Urothelium cell line (cell line): ENCODE measurements around the gene C10orf105.

Experiments
- DNase-seq: peaks from one replicate; pipeline ENCODE4 v3.0.0; 2011; ENCODE audit warnings: low spot score, mixed read lengths
- FAIRE-seq: peaks from 2 replicates; lab custom pipeline; 2011; peaks lifted over from hg19 to GRCh38; lab: Jason Lieb, UNC

Gene C10orf105, protein sequence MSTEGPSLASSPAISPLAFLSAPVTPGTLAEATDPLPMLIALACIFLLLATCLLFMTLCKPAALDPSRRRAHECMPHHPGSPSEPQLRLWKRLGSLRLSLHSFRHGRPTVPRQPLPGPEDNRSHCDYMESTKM

GRCh38 chr10:71719464-71720201 is at the start of gene C10orf105:
Gene C10orf105 (minus strand): TSS chr10:71719778. CDS start chr10:71716337, 3,441 bp downstream.
- FAIRE-seq (no peak), DNase-seq (no peak)

- peak; percentile 32 for DNase-seq
- no peak for FAIRE-seq
Observed at GRCh38 chr10:71767420-71768035, 48.0 kb upstream of the C10orf105 start.

GRCh38 chr10:71766717-71767419 is 47.3 kb upstream of the C10orf105 start:
- peak; percentile 96 for DNase-seq
- FAIRE-seq: peak; percentile 81

DNA sequence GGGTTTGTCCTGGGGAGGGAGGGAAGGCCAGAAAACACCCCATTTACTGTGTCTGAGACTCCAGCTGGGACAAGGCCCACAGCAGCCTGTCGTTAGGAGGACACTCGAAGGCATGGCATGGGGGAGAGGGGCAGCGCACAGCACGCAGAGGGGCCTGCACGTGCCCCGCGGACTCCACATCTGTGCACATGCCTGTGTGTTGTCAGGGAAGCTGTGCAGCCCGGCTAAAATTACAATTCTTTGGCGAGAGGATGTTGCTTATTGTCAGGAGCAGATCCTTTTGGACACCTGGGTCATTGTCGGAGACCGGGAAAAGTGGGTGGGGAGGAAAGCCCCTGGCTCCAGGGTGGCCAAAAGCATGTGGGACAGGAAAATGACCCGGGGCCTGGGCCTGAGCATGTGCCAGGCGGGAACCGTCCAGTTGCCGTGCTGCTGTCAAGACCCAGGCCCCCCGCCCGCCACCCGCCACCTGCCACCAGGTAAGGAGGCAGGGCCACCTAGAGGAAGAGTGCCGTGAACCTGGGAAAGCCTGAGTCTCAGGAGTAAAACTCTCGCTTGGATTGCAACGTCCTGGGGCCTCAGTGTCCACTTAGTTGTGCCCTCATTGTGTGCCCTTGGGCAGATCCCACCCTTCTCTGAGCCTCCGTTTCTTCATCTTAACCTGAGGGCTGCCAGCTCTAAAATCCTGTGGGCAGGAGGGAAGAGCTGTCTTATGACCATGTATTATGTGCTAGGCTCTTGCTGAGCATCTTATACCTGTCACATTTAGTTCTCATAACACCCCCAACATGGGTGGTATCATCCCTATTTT is 46.5 kb upstream of the C10orf105 start:
- no peak for DNase-seq
- no peak for FAIRE-seq

GRCh38 chr10:71765176-71765904 is 45.8 kb upstream of the C10orf105 start:
- FAIRE-seq: no peak
- peak; percentile 61 for DNase-seq

- no peak for DNase-seq
- no peak for FAIRE-seq
Observed at GRCh38 chr10:71763352-71764127, 44.0 kb upstream of the C10orf105 start.

- FAIRE-seq (no peak), DNase-seq (no peak)
Observed at GRCh38 chr10:71762324-71762723, 42.7 kb upstream of the C10orf105 start.

DNA sequence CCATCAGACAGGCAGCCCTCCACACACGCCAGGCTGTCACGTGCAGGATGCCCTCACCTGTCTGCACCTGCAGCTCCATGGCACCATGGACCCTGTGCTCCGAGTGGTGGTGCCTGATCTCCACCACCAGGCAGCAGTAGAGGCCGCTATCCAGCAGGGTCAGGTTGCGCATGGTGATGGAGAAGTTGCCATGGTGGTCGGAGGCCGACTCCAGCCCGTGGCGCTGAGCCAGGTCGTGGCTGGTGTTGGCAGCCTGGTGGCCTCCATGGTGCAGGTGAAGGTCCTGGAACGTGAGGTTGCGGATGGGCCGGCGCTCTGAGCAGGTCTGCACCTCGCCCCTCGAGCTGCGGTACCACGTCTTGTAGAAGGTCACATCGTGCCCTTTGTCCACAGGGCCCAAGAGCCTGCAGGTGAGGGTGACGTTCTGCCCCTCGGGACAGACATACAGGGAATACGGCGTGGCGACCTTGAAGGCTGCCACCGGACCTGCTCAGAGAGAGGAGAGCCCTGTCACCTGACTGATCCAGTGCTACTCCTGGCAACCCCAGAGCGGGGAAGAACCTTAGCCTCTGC is 42.0 kb upstream of the C10orf105 start:
- peak; percentile 95 for FAIRE-seq
- DNase-seq: no peak

- DNase-seq (peak; percentile 28), FAIRE-seq (peak; percentile 83)
Observed at GRCh38 chr10:71761105-71761511, 41.5 kb upstream of the C10orf105 start.

- DNase-seq (no peak), FAIRE-seq (no peak)
Observed at GRCh38 chr10:71757399-71757922, 37.9 kb upstream of the C10orf105 start.

DNA sequence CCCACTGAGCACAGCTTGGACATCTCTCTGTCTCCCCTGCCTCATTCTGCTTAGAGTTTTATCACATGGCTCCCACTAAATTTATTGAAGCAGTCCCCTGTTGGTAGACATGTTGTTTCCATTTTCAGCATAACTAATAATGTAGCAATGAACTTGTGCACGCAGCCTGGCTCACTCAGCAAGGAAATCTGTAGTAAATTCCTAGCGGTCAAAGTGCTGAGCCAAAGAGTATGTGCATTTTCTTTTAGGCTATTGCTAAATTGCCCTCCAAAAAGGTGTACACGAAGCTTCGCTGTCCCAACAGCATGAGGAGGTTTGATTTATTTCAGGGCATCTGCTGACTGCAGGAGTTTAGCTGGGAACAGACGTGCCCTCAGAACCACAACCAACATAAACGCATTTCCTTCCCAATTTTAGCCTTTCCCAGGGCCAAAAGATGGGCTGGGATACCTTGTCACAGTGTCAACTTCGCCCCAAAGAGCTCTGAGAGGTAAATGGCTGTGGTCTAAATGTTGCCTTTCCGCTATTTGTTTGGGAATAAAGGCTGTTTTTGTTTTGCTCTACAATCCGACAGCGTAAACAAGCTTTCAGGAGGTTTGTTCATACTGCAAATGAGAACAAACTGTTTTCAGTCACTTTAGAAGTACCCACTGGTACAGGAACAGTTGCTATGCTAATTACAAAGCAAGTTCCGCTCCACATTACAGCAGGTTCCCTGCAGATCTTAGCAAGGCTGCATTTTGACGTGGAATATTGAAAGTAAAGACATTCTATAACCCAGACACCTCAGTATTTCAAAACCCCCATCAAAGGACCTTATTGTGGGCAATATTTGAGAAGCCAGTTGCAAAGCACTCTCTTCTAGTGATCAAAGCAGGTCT is 37.0 kb upstream of the C10orf105 start:
- FAIRE-seq: peak; percentile 35
- no peak for DNase-seq

- no peak for DNase-seq
- peak; percentile 30 for FAIRE-seq
Observed at GRCh38 chr10:71755179-71755879, 35.8 kb upstream of the C10orf105 start.

DNA sequence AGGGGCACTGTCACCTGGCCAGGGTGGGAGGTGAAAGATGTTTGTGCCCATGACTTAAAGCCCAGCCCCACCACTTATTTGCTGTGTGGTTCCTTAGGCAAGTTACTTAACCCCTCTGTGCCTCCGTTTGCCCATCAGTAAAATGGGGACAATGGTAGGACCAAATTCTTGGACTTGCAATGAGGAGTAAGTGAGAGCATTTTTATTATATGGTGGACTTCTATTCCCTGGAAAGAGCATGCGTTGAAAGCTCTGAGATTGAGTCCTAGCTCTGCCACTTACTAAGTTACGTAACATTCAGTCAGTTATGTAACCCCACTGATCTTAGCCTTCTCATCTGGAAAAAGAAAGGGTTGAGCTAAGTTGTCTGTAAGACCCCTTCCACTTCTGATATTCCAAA is 35.0 kb upstream of the C10orf105 start:
- FAIRE-seq: no peak
- no peak for DNase-seq

- FAIRE-seq: no peak
- DNase-seq: no peak
Observed at GRCh38 chr10:71753960-71754505, 34.5 kb upstream of the C10orf105 start.

DNA sequence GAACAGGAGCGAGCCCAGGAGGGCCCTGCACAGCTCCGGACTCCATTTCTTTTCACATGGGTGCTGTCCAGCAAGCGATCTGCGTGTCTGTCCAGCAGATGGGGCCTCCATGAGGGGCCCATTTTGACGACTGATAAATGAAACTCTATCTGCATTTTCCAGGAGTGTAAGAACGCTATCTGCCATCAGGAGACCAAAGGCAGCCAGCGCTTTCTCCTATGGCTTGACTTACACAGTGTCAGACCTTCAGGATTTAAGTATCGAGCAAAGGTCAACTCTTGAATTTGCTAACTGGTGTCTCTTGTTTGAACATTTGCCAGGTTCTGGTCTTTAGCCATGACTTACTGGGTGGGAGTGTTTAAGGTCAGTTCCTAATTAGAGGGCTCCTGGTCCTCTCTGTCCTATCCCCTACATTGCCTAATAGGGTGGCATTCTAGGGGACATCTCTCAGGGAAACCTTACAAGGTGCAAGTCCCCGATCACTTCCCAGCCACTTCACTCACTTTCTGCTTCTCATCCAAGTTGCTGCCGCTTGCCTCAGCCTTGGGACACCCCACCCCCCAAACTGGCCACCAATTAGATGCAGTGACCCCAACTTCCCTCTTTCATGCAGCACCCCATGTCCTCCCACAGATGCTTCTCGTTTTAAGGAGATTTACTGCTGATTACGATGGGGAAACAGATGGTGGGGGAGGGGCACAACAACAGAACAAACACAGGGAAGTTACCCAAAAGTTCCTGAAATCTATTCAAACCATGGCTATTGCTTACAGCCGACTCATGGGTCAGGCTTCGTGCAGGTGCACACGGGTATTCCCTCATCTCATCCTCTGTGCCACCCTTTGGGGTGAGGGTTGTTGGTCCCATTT is 33.7 kb upstream of the C10orf105 start:
- DNase-seq: no peak

More for the DNA sequence above, 33.7 kb upstream of the C10orf105 start:
- no peak for FAIRE-seq
